Fibroblast of lung (primary cell): ENCODE measurements around the gene GABRR2. TPM values are rescaled to one million over a fixed set of nuclear protein-coding genes. Genes with fewer than 3 reads are reported as not detected.

Experiments
- DNase-seq, 2 donors: peaks; one replicate each; pipeline versions ENCODE4 v3.0.0 to v3.0.0-alpha.2; 2010; ENCODE audit warnings: low read depth in 2 of 2
- H2AFZ ChIP-seq: 2 replicates; pipeline ENCODE4 v1.5.1; 2012; ENCODE audit warnings: low read length, control low read depth, inconsistent platforms
- H3K27ac ChIP-seq: 2 replicates; pipeline ENCODE4 v1.5.1; 2011; ENCODE audit warnings: low read length, control low read depth; ENCODE audit not compliant: insufficient read depth
- H3K27me3 ChIP-seq: 2 replicates; pipeline ENCODE4 v1.5.1; 2011; ENCODE audit warnings: mild to moderate bottlenecking, low read length; ENCODE audit not compliant: control insufficient read depth, insufficient read depth
- H3K36me3 ChIP-seq: 2 replicates; pipeline ENCODE4 v1.5.1; 2011; ENCODE audit warnings: low read length; ENCODE audit not compliant: control insufficient read depth, insufficient read depth
- H3K4me1 ChIP-seq: 2 replicates; pipeline ENCODE4 v1.5.1; 2011; ENCODE audit warnings: low read length; ENCODE audit not compliant: control insufficient read depth, insufficient read depth; ENCODE audit errors: extremely low read depth
- H3K4me2 ChIP-seq: 2 replicates; pipeline ENCODE4 v1.5.1; 2011; ENCODE audit warnings: low read length, control low read depth; ENCODE audit not compliant: insufficient read depth; ENCODE audit errors: extremely low read depth
- H3K4me3 ChIP-seq, 4 experiments: fragments of 200-600 bp in 1 of 4; sonication (generic) in 1 of 4; replicated peaks in 1 of 4; 2 replicates each; pipeline ENCODE4 v1.5.1; 2011 to 2016; ENCODE audit warnings: low read length in 4 of 4, low read depth in 3 of 4, mild to moderate bottlenecking in 3 of 4, control low read depth in 2 of 4, inconsistent platforms in 1 of 4, mixed read lengths in 1 of 4; ENCODE audit not compliant: insufficient read depth in 1 of 4; ENCODE audit errors: control extremely low read depth in 1 of 4
- H3K79me2 ChIP-seq: 2 replicates; pipeline ENCODE4 v1.5.1; 2012; ENCODE audit warnings: mild to moderate bottlenecking, low read length, inconsistent platforms; ENCODE audit not compliant: control insufficient read depth, insufficient read depth
- H3K9ac ChIP-seq: 2 replicates; pipeline ENCODE4 v1.5.1; 2011; ENCODE audit warnings: mild to moderate bottlenecking, low read length, control low read depth; ENCODE audit not compliant: insufficient read depth
- H3K9me3 ChIP-seq: 2 replicates; pipeline ENCODE4 v1.5.1; 2012; ENCODE audit warnings: low read depth, low read length; ENCODE audit not compliant: control insufficient read depth, insufficient read depth
- H4K20me1 ChIP-seq: 2 replicates; pipeline ENCODE4 v1.5.1; 2011; ENCODE audit warnings: low read length; ENCODE audit not compliant: control insufficient read depth, insufficient read depth; ENCODE audit errors: extremely low read depth
- CTCF ChIP-seq, 2 donors: IDR thresholded peaks in 1 of 2; conservative IDR thresholded peaks in 1 of 2; 1 replicate in 1 of 2; 2 replicates in 1 of 2; pipeline ENCODE4 v1.5.1; 2011 to 2012; ENCODE audit warnings: low read length in 2 of 2, control low read depth in 1 of 2, inconsistent platforms in 1 of 2, low read depth in 1 of 2, mild to moderate bottlenecking in 1 of 2
- EZH2 ChIP-seq: IDR thresholded peaks from 2 replicates; pipeline ENCODE4 v1.5.1; 2012; ENCODE audit warnings: low read length, control low read depth, mild to moderate bottlenecking; ENCODE audit errors: missing control alignments
- polyA plus RNA-seq, 2 donors: library from polyadenylated mRNA; depleted of rRNA in 1 of 2; stranded (reverse) in 1 of 2; unstranded in 1 of 2; fragments of >200 nt; gene quantifications; 2 replicates each; pipeline ENCODE4 v1.2.1, GENCODE V29; 2011 to 2012; ENCODE audit warnings: missing spikeins in 1 of 2
- total RNA-seq: library from RNA; depleted of rRNA; stranded (reverse); fragments of >200 nt; gene quantifications from 2 replicates; pipeline ENCODE4 v1.2.1, GENCODE V29; 2014

GABRR2 gene
- total and polyA plus RNA-seq, 2 donors (not counting 1 experiment from before 2014, with no cell fraction given) = 0.05 to 0.17 TPM

GRCh38 chr6:89330910-89331309, 15.8 kb upstream of the GABRR2 start:
- H3K36me3 ChIP-seq = peaks cover 2% of the 10 kb centered on the region
- H3K27ac ChIP-seq = no peak overlapping the region
- no peak for DNase-seq
- no peak overlapping the region for H3K4me2 ChIP-seq
- H3K27me3 ChIP-seq = no peaks in the 10 kb centered on the region
- no peak for TF ChIP-seq CTCF (conservative IDR thresholded peaks at IDR 0.05 in 1 of 2, IDR thresholded peaks at IDR 0.05 in 1 of 2; ENCODE audit: low read depth in 1 of 2, low read length in 2 of 2)
- TF ChIP-seq EZH2 = no peak
- no peaks in the 10 kb centered on the region for H3K9me3 ChIP-seq
- H2AFZ ChIP-seq = no peak overlapping the region
- H3K79me2 ChIP-seq = no peaks in the 10 kb centered on the region
- no peak overlapping the region for H3K4me3 ChIP-seq
- no peak overlapping the region for H3K9ac ChIP-seq
- no peaks in the 10 kb centered on the region for H3K4me1 ChIP-seq
- H4K20me1 ChIP-seq = no peaks in the 10 kb centered on the region

GRCh38 chr6:89328976-89329375, 13.9 kb upstream of the GABRR2 start:
- Histone ChIP-seq H3K9me3 (no peaks in the 10 kb centered on the region), H3K79me2 (no peaks in the 10 kb centered on the region), H3K4me3 (no peak overlapping the region), H3K9ac (no peak overlapping the region), H4K20me1 (no peaks in the 10 kb centered on the region), H3K27ac (no peak overlapping the region), H3K36me3 (no peaks in the 10 kb centered on the region), H3K27me3 (no peaks in the 10 kb centered on the region), H3K4me2 (no peak overlapping the region), H2AFZ (no peak overlapping the region), H3K4me1 (no peaks in the 10 kb centered on the region)
- DNase-seq = no peak
- no peak for TF ChIP-seq EZH2
- TF ChIP-seq CTCF (conservative IDR thresholded peaks at IDR 0.05 in 1 of 2, IDR thresholded peaks at IDR 0.05 in 1 of 2; ENCODE audit: low read depth in 1 of 2, low read length in 2 of 2) = no peak

GRCh38 chr6:89324304-89324703, 9.2 kb upstream of the GABRR2 start:
- DNase-seq = no peak
- Histone ChIP-seq H3K4me1 (no peaks in the 10 kb centered on the region), H3K4me2 (no peak overlapping the region)

More at GRCh38 chr6:89324304-89324703, 9.2 kb upstream of the GABRR2 start:
- TF ChIP-seq CTCF (conservative IDR thresholded peaks at IDR 0.05 in 1 of 2, IDR thresholded peaks at IDR 0.05 in 1 of 2; ENCODE audit: low read depth in 1 of 2, low read length in 2 of 2) (no peak), EZH2 (no peak)
- H2AFZ ChIP-seq = no peak overlapping the region
- H3K27ac ChIP-seq = no peak overlapping the region
- no peaks in the 10 kb centered on the region for H3K36me3 ChIP-seq
- no peak overlapping the region for H3K4me3 ChIP-seq
- no peaks in the 10 kb centered on the region for H3K9me3 ChIP-seq
- H4K20me1 ChIP-seq = no peaks in the 10 kb centered on the region
- H3K79me2 ChIP-seq = no peaks in the 10 kb centered on the region
- no peaks in the 10 kb centered on the region for H3K27me3 ChIP-seq
- H3K9ac ChIP-seq = no peak overlapping the region
